Measurements from ENCODE around the gene EPPIN. TPM values are rescaled to one million over a fixed set of nuclear protein-coding genes. Genes with fewer than 3 reads are reported as not detected.

The EPPIN gene
- polyA plus RNA-seq, 3 donors = 0.20 to 0.47 (median 0.36) TPM

DNA sequence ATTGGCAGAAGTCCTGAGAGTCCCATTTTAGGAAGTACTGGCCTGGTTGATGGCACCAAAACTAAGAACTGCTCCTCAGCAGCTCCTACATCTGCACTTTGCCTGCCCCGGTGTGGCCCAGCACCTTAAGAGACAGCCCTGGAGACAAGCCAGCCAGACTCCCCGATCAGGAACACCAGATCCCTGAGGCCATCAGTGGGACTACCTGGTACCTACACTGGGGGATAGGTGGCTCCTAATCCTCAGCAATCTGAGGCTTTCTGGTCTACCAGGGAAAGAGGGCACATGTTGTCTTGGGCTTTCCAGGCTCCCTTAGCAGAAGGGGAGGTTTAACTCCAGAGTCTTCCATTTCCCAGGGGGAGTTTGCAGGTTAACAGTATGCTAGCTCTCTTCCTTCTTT, 7.8 kb downstream of the EPPIN start, which contains the start of gene WFDC6:
WFDC6 (minus strand) TSS at position 101 of the 400 bp plus-strand sequence; CDS start at position 26, 75 bp downstream.
- DNase-seq = no peak

DNA sequence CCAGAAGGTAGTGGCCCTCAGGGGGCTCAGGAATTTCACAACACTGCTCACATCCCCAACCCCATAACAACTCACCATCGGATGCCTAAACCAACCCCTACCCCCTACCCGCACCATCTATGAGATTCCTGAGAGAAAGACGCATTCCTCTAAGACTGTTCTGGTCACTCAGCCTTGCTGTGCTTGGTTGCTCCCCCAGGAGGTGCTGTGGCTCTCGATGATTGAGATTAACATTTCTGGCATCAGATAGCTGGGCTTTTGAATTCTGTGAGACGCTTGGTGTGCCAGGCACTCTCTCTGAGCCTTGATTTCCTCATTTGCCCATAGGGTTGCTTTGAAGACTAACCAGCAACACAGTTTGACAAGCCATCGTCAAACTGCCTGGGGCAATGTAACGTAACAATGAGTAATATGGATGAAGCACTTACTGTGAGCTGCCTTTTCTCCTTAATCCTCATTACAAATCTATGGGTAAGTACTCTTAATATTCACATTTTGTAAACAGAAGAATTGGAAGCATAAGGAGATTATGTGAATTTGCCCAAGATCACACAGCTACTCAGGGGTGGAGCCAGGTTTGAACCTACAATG, 8.9 kb downstream of the EPPIN start:
- no peak for DNase-seq

DNA sequence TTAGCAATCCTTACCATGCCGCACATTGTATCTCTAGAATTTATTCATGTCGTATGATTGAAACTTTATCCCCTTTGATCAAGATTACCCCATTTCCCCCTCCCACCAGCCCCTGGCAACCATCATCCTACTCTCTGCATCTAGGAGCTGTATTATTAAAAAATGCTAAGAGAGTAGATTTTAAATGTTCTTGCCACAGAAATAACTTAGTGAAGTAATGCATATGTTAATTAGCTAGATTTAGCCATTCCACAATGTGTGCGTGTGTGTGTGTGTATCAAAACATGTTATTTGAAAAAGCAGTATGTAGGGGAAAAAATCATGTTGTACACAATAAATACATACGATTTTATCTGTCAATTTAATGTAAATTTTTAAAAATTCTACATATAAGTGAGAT, 19.9 kb downstream of the EPPIN start:
- DNase-seq = no peak

DNA sequence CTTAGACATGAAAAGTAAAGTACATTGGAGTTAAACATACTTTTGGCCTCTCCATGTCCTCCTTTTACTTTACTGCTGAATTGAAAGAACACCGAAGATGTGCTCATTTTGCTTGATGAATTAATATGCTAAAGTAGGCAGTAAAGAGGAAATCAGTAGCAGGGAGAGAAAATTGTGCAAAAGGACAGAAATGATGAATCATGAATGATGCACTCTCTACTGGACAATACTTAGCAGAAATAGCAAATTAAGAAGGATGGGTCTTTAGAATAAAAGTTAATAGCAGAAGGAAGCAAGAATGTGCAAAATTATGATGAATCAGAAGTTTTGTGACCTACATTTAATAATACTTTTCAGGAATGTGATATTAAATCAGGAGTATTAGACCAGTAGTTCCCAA, 23.4 kb downstream of the EPPIN start:
- no peak for DNase-seq

DNA sequence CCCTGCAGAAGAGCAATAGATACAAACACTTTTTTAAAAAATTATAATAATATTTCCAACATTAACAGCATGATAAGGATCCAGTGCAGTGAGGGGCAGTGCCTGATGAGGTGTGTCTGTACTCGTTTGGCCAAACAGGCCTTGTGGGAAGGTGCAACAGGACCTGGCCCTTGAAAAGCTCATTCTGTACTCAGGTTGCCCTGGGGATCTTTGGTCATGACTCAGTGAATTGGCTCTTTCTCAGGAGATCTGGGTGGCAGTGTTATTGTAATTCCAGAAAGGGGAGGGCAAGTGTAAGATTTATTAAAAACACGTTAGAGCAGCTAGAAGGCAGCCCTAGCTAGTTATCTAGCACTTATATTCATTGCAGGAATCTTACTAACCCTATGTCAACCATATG, 28.9 kb downstream of the EPPIN start:
- peak; percentile 30 for DNase-seq

DNA sequence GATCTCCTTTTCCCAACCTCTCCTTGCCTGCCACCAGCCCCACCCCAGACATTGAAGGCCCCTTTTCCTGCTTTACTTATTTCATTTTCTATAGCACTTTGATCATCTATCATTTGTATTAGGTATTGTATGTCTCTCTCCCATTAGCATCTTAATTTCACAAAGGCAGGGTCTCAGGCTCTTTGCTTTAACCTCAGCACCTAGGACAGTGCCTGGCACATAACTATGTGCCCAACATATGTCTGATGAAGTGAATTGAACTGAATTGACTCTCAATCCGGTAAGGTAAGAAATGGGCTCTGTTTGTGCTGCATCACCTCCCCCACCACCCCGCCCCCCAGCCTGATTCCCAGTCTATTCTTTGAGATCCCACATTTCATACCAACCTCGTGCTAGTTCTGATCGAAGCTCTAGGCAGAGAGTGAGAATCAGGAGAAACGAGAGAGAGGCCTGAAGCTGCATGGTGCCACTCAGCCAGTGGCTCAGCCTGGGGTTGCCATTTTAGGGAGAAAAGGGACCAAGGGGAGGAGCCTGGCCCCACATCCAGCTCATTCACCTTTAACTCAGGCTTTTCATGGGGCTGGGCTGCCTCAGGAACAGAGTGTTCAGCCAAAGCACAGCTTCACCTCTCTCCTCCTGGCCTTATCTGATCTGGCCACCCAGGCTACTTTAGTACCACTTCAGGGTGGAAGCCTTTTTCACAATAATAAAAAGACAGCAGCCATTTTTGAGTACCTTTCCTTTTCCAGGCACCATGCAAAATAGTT, 31.9 kb downstream of the EPPIN start, which contains the start of gene SPINT3:
SPINT3 (minus strand) TSS at position 476 of the 767 bp plus-strand sequence; CDS start at position 462, 14 bp downstream.
- no peak for DNase-seq

DNA sequence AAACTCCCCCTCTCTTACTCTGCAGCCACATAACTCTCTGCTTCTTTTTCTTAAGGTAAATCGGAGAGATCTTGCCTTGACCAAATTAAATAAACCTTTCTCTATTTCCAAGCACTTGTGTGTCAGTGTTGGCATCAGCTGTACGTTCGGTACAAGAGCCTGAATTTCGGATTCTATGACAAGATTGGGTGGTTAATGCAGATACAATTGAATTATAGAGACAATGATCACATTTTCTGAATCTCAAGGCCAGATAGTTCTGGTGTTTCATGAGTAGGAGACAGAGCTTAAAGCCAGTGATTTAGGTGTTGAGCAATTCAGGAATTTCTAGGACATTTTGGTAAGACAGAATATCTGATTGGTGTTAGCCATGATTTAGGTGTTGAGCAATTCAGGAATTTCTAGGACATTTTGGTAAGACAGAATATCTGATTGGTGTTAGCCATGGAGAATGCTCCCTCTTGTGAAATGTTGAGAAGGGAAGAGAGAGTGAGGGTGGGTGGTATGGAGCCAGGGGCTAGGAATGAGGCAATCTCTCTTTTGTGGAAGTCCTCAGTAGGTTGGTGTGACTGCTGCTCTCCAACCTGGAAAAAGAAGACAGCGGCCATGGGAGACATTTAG, 36.8 kb downstream of the EPPIN start:
- DNase-seq = no peak

DNA sequence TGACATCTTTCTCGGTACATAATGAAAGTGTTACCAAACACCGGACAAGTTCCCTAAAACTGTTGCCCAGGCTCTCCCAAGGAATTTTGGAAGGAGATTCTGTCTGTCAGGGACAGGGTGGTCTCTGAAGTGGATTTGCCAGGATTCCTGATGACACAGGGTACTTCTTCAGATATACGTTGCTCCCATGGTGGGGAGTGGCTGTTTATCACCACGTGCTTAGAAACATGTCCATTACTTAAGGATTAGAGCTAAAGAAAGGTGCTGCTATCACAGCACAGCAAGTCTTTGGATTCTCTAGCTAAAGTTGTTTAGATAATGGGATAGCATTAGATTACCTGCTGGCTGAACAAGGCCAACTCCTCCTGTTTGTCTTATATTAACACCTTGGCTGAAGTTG, 38.1 kb downstream of the EPPIN start:
- DNase-seq = no peak

DNA sequence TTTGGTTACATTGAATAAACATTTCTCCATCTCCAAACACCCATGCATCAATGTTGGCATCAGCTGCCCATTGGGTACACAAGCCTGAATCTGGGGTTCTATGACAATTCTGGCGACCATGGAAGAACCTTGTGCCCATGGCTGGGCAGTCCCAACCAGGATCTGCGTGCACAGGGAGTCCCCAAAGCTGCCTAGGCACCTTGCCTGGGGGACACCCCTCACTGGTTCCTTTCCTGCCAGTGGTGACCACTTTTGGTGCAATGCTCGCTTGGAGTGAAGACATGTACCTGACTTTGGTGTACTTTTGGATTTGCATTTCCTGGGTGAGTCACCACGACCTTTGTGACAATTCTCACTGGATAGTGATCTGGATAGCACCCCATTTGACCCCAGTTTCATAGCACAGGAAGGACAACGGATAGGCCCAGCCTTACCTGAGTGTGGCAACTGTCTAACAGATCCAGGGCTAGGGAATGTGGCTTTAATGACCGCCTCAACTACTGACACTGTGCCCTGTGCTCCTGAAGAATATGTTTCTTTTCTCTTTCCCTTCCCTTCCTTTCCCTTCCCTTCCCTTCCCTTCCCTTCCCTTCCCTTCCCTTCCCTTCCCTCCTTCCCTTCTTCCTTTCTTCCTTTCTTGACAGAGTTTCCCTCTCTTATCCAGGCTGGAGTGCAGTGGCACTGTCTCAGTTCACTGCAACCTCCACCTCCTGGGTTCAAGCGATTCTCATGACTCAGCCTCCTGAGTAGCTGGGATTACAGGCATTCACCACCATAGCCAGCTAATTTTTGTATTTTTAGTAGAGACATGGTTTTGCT, 38.9 kb downstream of the EPPIN start:
- no peak for DNase-seq

DNA sequence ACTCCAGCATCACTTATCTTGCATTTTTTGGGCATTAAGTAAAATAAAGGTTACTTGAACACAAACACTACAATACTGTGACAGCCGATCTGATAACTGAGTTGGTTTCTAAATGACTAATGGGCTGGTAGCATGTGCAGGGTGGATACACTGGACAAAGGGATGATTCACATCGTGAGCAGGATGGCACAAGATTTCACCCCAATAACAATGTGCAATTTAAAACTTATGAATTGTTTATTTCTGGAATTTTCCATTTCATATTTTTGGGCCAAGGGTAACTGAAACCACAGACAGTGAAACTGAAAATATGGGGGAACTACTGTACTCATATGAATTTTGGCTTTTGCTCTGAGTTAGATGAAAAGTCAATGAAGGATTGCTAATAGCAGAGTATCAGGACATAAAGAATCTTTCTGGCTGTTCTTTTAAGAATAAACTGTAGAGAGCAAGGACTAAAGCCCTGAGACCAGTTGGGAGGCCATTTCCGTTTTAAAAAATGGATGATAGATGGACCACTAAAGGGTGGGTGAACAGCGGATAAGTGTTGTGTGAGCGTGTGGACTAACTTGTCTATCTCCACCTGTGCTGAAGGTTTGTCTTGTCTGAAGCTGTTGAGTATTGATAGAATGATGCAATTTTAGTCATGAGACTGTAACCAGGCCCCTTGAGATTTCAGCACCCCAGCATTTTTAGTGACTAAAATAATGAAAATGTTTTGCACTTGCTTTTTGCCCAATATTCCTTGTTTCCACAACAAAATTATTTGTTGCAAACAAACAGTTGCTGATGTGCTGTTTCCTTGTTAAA, 40.0 kb downstream of the EPPIN start:
- no peak for DNase-seq

DNA sequence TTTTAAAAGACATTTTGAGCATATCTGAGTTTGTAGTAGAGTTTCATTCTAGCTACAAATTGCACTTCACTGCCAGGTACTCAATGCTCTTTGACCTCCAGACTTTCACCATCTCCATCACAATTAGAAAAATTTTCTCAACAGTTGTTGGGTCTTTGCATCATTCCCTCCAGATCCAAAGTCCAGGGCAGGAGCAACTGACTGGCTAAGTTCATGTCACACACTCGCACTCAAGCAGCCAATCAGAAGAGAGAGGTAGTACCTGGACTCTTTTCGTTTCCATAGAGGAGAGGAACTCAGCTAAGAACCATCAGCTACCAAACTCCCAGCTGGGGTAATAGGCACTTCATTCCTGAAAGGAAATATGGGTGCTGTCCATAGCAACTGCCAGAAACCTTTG, 40.8 kb downstream of the EPPIN start:
- no peak for DNase-seq

DNA sequence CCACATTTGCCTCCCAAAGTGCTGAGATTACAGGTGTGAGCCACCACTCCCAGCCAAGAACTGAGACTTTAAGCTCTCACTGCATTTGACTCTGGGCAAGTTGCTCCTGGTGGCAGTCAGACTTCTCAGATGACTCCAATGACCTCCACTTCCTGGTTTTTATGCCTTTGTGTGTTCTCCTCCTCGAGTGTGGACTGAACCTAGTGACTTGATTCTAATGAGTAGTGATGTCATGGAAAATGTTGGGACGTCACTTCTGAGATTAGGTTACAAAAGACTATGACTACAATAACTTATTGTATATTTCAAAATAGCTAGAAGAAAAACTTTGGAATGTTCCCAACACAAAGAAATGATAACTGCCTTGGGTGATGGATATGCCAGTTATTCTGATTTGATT, 43.8 kb downstream of the EPPIN start:
- no peak for DNase-seq

DNA sequence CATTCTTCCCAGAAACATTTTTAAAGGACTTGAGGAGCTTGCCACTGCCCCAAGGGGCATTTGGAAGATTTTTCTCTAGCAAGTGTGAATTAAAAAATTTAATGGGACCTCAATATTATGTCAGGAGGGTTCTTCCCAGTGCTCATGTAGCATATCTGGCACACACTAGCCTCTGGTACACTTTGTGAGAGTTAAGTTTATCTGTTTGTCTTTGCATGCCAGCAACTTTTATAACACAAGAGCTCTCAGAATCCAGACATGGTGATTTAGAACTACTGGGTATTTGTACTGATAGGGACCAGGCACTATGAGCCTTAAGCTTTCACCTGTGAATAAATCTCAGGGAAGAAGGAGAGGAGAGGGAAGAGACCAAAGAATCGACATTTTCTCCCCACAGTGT, 44.6 kb downstream of the EPPIN start:
- no peak for DNase-seq

DNA sequence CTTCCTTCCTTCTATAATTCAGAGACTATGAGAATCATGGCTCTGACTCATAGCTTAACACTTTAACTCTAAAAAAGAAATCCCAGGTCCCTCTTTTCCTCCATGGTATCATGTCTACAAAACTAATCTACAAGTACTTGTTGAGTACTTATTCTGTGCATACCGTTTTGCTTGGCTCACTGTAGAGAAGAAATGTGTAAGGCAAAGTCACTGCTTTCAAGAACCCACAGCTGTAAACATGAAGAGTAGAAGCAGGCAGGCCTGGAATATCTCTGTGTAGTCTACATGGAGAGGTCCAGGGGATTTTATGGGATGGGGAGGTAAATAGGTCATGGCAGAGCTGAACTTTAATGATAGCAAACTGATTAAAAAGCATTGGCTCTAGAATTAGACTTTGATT, 45.6 kb downstream of the EPPIN start:
- no peak for DNase-seq

DNA sequence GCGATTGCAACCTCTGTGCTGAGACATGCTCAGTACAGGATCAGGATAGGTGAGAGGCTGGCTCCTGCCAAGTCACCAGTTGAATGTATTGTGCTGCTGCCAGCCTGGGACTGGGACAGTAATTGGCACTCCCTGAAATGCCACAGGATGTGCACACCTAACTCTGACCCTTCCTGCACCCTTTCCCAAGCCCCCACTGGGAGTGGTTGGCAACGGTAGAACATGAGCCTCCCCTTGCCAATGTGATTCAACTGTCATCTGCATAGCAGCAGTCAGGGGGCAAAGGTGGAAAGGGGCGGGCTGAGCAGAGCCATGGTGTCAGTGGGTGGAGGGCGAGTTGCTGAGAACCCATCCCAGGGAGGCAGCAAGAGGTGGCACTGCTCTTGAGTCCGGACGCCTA, 47.2 kb downstream of the EPPIN start:
- DNase-seq = no peak

DNA sequence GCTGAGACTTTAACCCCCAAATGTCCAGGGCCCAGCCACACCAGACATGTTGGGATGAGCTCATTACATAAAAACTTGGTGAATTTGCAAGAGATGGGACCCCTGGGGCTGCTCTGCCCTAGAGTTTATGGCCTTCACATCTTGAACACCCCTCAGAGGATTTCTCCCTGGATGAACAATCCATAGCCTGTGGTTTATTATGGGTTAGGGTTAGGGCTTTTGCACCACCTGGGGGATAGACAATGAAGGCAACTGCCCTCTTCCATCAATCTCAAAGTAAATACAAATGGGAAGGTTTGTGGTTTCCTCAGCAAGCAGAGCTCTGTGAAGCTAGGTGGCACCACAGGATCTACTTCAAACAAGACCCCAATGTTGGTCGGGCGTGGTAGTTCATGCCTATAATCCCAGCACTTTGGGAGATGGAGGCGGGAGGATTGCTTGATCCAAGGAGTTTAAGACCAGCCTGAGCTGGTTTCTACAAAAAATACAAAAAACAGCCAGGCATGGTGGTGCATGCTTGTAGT, 49.2 kb downstream of the EPPIN start:
- no peak for DNase-seq

DNA sequence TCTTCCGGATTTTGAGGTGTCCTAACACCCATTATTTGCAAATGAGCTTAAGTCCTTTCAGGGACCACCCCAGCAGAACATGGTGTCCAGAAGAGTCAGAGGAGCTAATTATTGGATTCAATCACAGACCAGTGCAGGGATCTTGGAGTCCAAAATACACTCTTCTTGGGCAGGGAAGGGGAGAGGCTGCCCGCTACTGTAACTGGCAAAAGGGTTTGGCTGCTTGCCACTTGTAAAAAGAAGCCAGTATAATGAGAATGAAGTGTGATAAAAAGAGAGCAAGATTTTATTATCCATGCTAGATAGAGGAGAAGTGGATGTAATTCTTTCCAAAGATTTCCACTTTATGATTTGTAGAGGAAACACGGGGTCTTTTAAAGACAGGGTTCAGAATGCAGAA, 51.0 kb downstream of the EPPIN start:
- DNase-seq = no peak

DNA sequence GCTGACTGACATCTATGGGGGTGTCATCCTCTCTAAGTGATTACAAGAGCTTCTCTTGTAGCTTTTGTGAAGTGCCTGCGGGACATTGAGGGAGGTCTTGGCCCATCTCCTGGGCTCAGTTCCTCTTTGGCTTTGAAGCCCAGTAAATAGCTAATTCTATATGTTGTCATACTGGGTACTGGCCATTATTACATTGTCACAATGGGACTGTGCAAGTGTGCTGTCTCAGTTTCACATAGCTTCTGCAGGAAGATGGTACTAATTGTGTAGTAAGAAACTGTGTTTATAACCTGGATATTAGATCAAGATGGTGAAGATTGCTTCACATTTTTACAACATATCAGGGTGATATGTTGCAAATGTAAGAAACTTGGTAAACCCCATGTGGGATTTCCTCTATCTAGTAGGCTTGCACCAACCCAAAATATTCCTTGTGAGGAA, 51.7 kb downstream of the EPPIN start:
- no peak for DNase-seq

All from renal pelvis (tissue), 4 donors.